PC-3 (cell line): ENCODE data around the gene SFT2D3. TPM values are rescaled to one million over a fixed set of nuclear protein-coding genes. Genes with fewer than 3 reads are reported as not detected.

Experiments
- ATAC-seq: fragments of 200-7000 bp; cut with Tn5 transposase; 2 replicates; pipeline ENCODE4 v1.9.1; 2020; ENCODE audit warnings: mild to moderate bottlenecking, moderate library complexity
- BruUV-seq: library from RNA; stranded (reverse); fragments of 400-500 nt; replicated peaks from 2 replicates; lab custom pipeline; 2021; lab: Mats Ljungman, UMichigan
- CTCF ChIA-PET: fragments of 300-600 bp; sonication (Branson Sonifier 250); formaldehyde crosslinking; loops from one replicate; lab custom pipeline; 2022; ENCODE audit warnings: antibody characterized with exemption; lab: Charles Lee
- POLR2A ChIA-PET: fragments of 300-600 bp; sonication (Branson Sonifier 250); formaldehyde crosslinking; loops from one replicate; lab custom pipeline; 2022; ENCODE audit warnings: antibody characterized with exemption; ENCODE audit not compliant: unreplicated experiment; lab: Charles Lee
- DNase-seq: peaks from one replicate; pipeline ENCODE4 v3.0.0-alpha.2; 2015
- H2AFZ ChIP-seq: fragments of 300-600 bp; sonication (generic); 2 replicates; pipeline ENCODE4 v1.6.0; 2016; ENCODE audit warnings: antibody characterized with exemption, low read length
- H3F3A ChIP-seq: fragments of 300-600 bp; sonication (generic); one replicate; pipeline ENCODE4 v1.6.0; 2017; ENCODE audit warnings: antibody characterized with exemption, low read length, control low read depth, mild to moderate bottlenecking; ENCODE audit not compliant: unreplicated experiment
- H3K27ac ChIP-seq: fragments of 300-600 bp; sonication (generic); 2 replicates; pipeline ENCODE4 v1.5.1; 2016; ENCODE audit warnings: mild to moderate bottlenecking, low read length
- H3K27me3 ChIP-seq: fragments of 300-600 bp; sonication (generic); 2 replicates; pipeline ENCODE4 v1.6.1; 2016; ENCODE audit warnings: low read length, mixed read lengths
- H3K36me3 ChIP-seq: fragments of 300-600 bp; sonication (generic); 2 replicates; pipeline ENCODE4 v1.6.1; 2016; ENCODE audit warnings: low read depth, mixed run types, low read length, mixed read lengths
- H3K4me1 ChIP-seq: fragments of 300-600 bp; sonication (generic); 2 replicates; pipeline ENCODE4 v1.5.1; 2016; ENCODE audit warnings: low read length; ENCODE audit not compliant: insufficient read depth
- H3K4me2 ChIP-seq: fragments of 300-600 bp; sonication (generic); 2 replicates; pipeline ENCODE4 v1.6.0; 2016; ENCODE audit warnings: low read length
- H3K4me3 ChIP-seq: fragments of 300-600 bp; sonication (generic); 2 replicates; pipeline ENCODE4 v1.5.1; 2016; ENCODE audit warnings: mild to moderate bottlenecking, low read length, mixed read lengths
- H3K79me2 ChIP-seq: fragments of 300-600 bp; sonication (generic); 2 replicates; pipeline ENCODE4 v1.6.1; 2017; ENCODE audit warnings: low read length, mixed read lengths
- H3K9ac ChIP-seq: fragments of 300-600 bp; sonication (generic); 2 replicates; pipeline ENCODE4 v1.6.0; 2016; ENCODE audit warnings: mild to moderate bottlenecking, low read length
- H3K9me2 ChIP-seq: fragments of 300-600 bp; sonication (generic); replicated peaks from 2 replicates; pipeline ENCODE4 v1.6.1; 2016; ENCODE audit warnings: mixed run types, low read length, mixed read lengths
- H3K9me3 ChIP-seq: fragments of 300-600 bp; sonication (generic); 2 replicates; pipeline ENCODE4 v1.6.1; 2016; ENCODE audit warnings: low read length, mixed read lengths
- H4K20me1 ChIP-seq: fragments of 300-600 bp; sonication (generic); 2 replicates; pipeline ENCODE4 v1.6.1; 2016; ENCODE audit warnings: low read length, mixed read lengths
- CTCF ChIP-seq: fragments of 300-600 bp; sonication (generic); conservative IDR thresholded peaks from 2 replicates; pipeline ENCODE4 v1.5.1; 2017; ENCODE audit warnings: antibody characterized with exemption, low read depth, mild to moderate bottlenecking, low read length
- EZH2 ChIP-seq: fragments of 300-600 bp; sonication (generic); IDR thresholded peaks from one replicate; pipeline ENCODE4 v1.6.1; 2017; ENCODE audit warnings: antibody characterized with exemption, mild to moderate bottlenecking, low read length; ENCODE audit not compliant: unreplicated experiment
- EZH2phosphoT487 ChIP-seq: fragments of 300-600 bp; sonication (generic); IDR thresholded peaks from 2 replicates; pipeline ENCODE4 v1.6.1; 2018; ENCODE audit warnings: mild to moderate bottlenecking, antibody characterized with exemption, low read length, borderline replicate concordance
- intact Hi-C: fragments of 100-400 bp; cut with micrococcal nuclease; formaldehyde crosslinking; loops from 2 replicates; pipeline ENCODE4 v1.9.0; 2023
- total RNA-seq: library from RNA; depleted of rRNA; stranded (reverse); fragments of >200 nt; gene quantifications from 2 replicates; pipeline ENCODE4 v1.2.3, GENCODE V29; 2014

The SFT2D3 gene
- total RNA-seq, 1 experiment from 2014 or later, result 4.2 TPM

- no peak for DNase-seq
- Histone ChIP-seq H3K36me3 (peaks cover 23% of the 10 kb centered on the region), H3K79me2 (peaks cover 19% of the 10 kb centered on the region), H3K4me3 (no peak overlapping the region), H3K9me2 (no peaks in the 10 kb centered on the region), H3F3A (no peaks in the 10 kb centered on the region), H3K9ac (no peak overlapping the region), H3K27me3 (no peaks in the 10 kb centered on the region), H3K27ac (no peak overlapping the region), H2AFZ (no peak overlapping the region), H3K9me3 (no peaks in the 10 kb centered on the region), H3K4me2 (no peak overlapping the region), H4K20me1 (peaks cover 4% of the 10 kb centered on the region; the same call in 1 of the 2 replicates), H3K4me1 (peaks cover 17% of the 10 kb centered on the region)
- ATAC-seq, result no peak
- no TSS peak for BruUV-seq
- intact Hi-C loops, result no loop called here
- ChIA-PET POLR2A (no interaction called here), CTCF (no interaction called here)
- TF ChIP-seq EZH2phosphoT487 (no peak), EZH2 (no peak), CTCF (no peak)
Measured at GRCh38 chr2:127707890-127708648, 6.8 kb downstream of the SFT2D3 start.

GRCh38 chr2:127709336-127709735, 8.0 kb downstream of the SFT2D3 start:
- intact Hi-C loops, result no loop called here
- POLR2A ChIA-PET, result no interaction called here

More at GRCh38 chr2:127709336-127709735, 8.0 kb downstream of the SFT2D3 start:
- no peak overlapping the region for H3K4me2 ChIP-seq
- H3K9me3 ChIP-seq, result no peaks in the 10 kb centered on the region
- H3F3A ChIP-seq, result no peaks in the 10 kb centered on the region
- no peaks in the 10 kb centered on the region for H4K20me1 ChIP-seq
- no peak overlapping the region for H3K4me3 ChIP-seq
- no peaks in the 10 kb centered on the region for H3K9me2 ChIP-seq
- H3K36me3 ChIP-seq, result peaks cover 21% of the 10 kb centered on the region
- ATAC-seq, result no peak
- DNase-seq, result no peak
- no peak overlapping the region for H2AFZ ChIP-seq
- TF ChIP-seq CTCF (no peak), EZH2 (no peak), EZH2phosphoT487 (no peak)
- CTCF ChIA-PET, result no interaction called here
- no TSS peak for BruUV-seq
- peaks cover 7% of the 10 kb centered on the region for H3K79me2 ChIP-seq
- H3K27me3 ChIP-seq, result no peaks in the 10 kb centered on the region
- peaks cover 9% of the 10 kb centered on the region; the same call in 1 of the 2 replicates for H3K4me1 ChIP-seq
- no peak overlapping the region for H3K27ac ChIP-seq
- H3K9ac ChIP-seq, result no peak overlapping the region
